WTC11 (cell line): ENCODE measurements around the gene THSD7B.

Experiments used
- AFF4 ChIP-seq: sonication (generic); formaldehyde crosslinking; IDR thresholded peaks from 2 replicates; pipeline ENCODE4 v1.8.1; 2023; ENCODE audit warnings: mild to moderate bottlenecking, missing genetic modification reagents, borderline replicate concordance
- ARID4B ChIP-seq: sonication (generic); formaldehyde crosslinking; IDR thresholded peaks from 2 replicates; pipeline ENCODE4 v1.8.0; 2023; ENCODE audit warnings: missing genetic modification reagents, mild to moderate bottlenecking, borderline replicate concordance
- ATF3 ChIP-seq: sonication (generic); formaldehyde crosslinking; conservative IDR thresholded peaks from 2 replicates; pipeline ENCODE4 v1.8.1; 2022; ENCODE audit warnings: mild to moderate bottlenecking, missing genetic modification reagents
- CREB1 ChIP-seq: sonication (generic); formaldehyde crosslinking; IDR thresholded peaks from 2 replicates; pipeline ENCODE4 v1.8.0; 2023; ENCODE audit warnings: mild to moderate bottlenecking, missing genetic modification reagents
- CTCF ChIP-seq: fragments of 200-600 bp; IDR thresholded peaks from 2 replicates; pipeline ENCODE4 v1.8.0; 2022; ENCODE audit warnings: antibody characterized with exemption
- EMX1 ChIP-seq: fragments of 250-450 bp; sonication (Bioruptor Pico); IDR thresholded peaks from 2 replicates; pipeline ENCODE4 v1.8.0; 2021; ENCODE audit warnings: mild to moderate bottlenecking
- JUN ChIP-seq: sonication (generic); formaldehyde crosslinking; IDR thresholded peaks from 2 replicates; pipeline ENCODE4 v1.8.0; 2023; ENCODE audit warnings: mild to moderate bottlenecking, missing genetic modification reagents
- MAX ChIP-seq: sonication (generic); formaldehyde crosslinking; IDR thresholded peaks from 2 replicates; pipeline ENCODE4 v1.8.0; 2022; ENCODE audit warnings: mild to moderate bottlenecking, missing genetic modification reagents
- ZNF281 ChIP-seq: sonication (generic); formaldehyde crosslinking; IDR thresholded peaks from 2 replicates; pipeline ENCODE4 v1.8.0; 2023; ENCODE audit warnings: mild to moderate bottlenecking, missing genetic modification reagents
- ZNF416 ChIP-seq: fragments of 250-450 bp; sonication (Bioruptor Pico); IDR thresholded peaks from 2 replicates; pipeline ENCODE4 v1.9.0; 2021; ENCODE audit warnings: mild to moderate bottlenecking, inconsistent platforms
- ZNF512 ChIP-seq: sonication (generic); formaldehyde crosslinking; IDR thresholded peaks from 2 replicates; pipeline ENCODE4 v1.8.1; 2022; ENCODE audit warnings: missing genetic modification reagents, borderline replicate concordance

- no peak for TF ChIP-seq AFF4
- TF ChIP-seq CTCF = no peak
- no peak for TF ChIP-seq ATF3 (CRISPR knock-in tag)
- no peak for TF ChIP-seq CREB1 (CRISPR knock-in tag)
- TF ChIP-seq ZNF416 (CRISPR knock-in tag) = no peak
- no peak for TF ChIP-seq ZNF512 (CRISPR knock-in tag)
- no peak for TF ChIP-seq JUN (CRISPR knock-in tag)
- TF ChIP-seq ZNF281 = no peak
- TF ChIP-seq ARID4B (CRISPR knock-in tag) = no peak
- no peak for TF ChIP-seq MAX (CRISPR knock-in tag)
- TF ChIP-seq EMX1 = no peak
Measured at GRCh38 chr2:137566387-137566786, 801.0 kb downstream of the THSD7B start.
